NCI-H2171 (cell line): ENCODE measurements around the gene IPO13.

Experiments used
- DNase-seq: peaks from one replicate; lab custom pipeline; 2025; lab: John Stamatoyannopoulos, UW

The IPO13 gene

GRCh38 chr1:43949678-43950077 lies 2.9 kb downstream of the IPO13 start:
- DNase-seq = no peak

- no peak for DNase-seq
Observed at GRCh38 chr1:43951021-43951985, 4.6 kb downstream of the IPO13 start.

GRCh38 chr1:43952731-43953346 lies 6.1 kb downstream of the IPO13 start:
- DNase-seq = peak; percentile 98

GRCh38 chr1:43953361-43953760 lies 6.6 kb downstream of the IPO13 start:
- peak; percentile 47 for DNase-seq

GRCh38 chr1:43954036-43954435 lies 7.3 kb downstream of the IPO13 start:
- DNase-seq = no peak

- DNase-seq = no peak
Observed at GRCh38 chr1:43956234-43956633, 9.5 kb downstream of the IPO13 start.

- no peak for DNase-seq
Observed at GRCh38 chr1:43957407-43958040, 10.8 kb downstream of the IPO13 start.

GRCh38 chr1:43958351-43959255 lies 11.9 kb downstream of the IPO13 start:
- no peak for DNase-seq

GRCh38 chr1:43960798-43961197 lies 14.0 kb downstream of the IPO13 start:
- no peak for DNase-seq

- no peak for DNase-seq
Observed at GRCh38 chr1:43961692-43962091, 14.9 kb downstream of the IPO13 start.

- no peak for DNase-seq
Observed at GRCh38 chr1:43962324-43962723, 15.6 kb downstream of the IPO13 start.

GRCh38 chr1:43963006-43963405 lies 16.3 kb downstream of the IPO13 start:
- DNase-seq = no peak

- DNase-seq = no peak
Observed at GRCh38 chr1:43963890-43964289, 17.1 kb downstream of the IPO13 start.

- no peak for DNase-seq
Observed at GRCh38 chr1:43965316-43965715, 18.6 kb downstream of the IPO13 start.

- DNase-seq = no peak
Observed at GRCh38 chr1:43968348-43968948, 21.7 kb downstream of the IPO13 start.

- DNase-seq = no peak
Observed at GRCh38 chr1:43969416-43969745, 22.6 kb downstream of the IPO13 start.

GRCh38 chr1:43969746-43970466 lies 23.2 kb downstream of the IPO13 start, which contains the start of gene DPH2:
Gene DPH2 (plus strand): TSS chr1:43970010. CDS start chr1:43970176, 166 bp downstream.
- DNase-seq = peak; percentile 96

- no peak for DNase-seq
Observed at GRCh38 chr1:43970502-43970901, 23.8 kb downstream of the IPO13 start.

- no peak for DNase-seq
Observed at GRCh38 chr1:43970911-43971310, 24.2 kb downstream of the IPO13 start.

- no peak for DNase-seq
Observed at GRCh38 chr1:43971336-43971980, 24.7 kb downstream of the IPO13 start.
